Occipital lobe (tissue), 2 donors: ENCODE data around the gene PHF5A. TPM values are rescaled to one million over a fixed set of nuclear protein-coding genes. Genes with fewer than 3 reads are reported as not detected.
"Not testable (repeated sequence)": the region's sequence is repeated elsewhere in the genome, so short reads cannot be mapped to it uniquely, and the experiment has no call there.

Source experiments
- DNase-seq: peaks from one replicate; lab custom pipeline; 2025; lab: John Stamatoyannopoulos, UW
- total RNA-seq: library from RNA; depleted of rRNA; stranded (reverse); fragments of >200 nt; gene quantifications from one replicate; pipeline ENCODE4 v1.2.3, GENCODE V29; 2014

PHF5A gene
- total RNA-seq, 1 donor from 2014 or later, result 35.7 TPM

GRCh38 chr22:41447435-41448188 lies 20.9 kb downstream of the PHF5A start:
- peak; percentile 77 for DNase-seq

GRCh38 chr22:41446639-41447434 lies 21.7 kb downstream of the PHF5A start, which contains the start of gene TOB2:
Gene TOB2, minus strand, starts transcription at chr22:41446801. Its CDS starts 9,456 bp downstream, at chr22:41437345.
- DNase-seq, result peak; percentile 92

DNA sequence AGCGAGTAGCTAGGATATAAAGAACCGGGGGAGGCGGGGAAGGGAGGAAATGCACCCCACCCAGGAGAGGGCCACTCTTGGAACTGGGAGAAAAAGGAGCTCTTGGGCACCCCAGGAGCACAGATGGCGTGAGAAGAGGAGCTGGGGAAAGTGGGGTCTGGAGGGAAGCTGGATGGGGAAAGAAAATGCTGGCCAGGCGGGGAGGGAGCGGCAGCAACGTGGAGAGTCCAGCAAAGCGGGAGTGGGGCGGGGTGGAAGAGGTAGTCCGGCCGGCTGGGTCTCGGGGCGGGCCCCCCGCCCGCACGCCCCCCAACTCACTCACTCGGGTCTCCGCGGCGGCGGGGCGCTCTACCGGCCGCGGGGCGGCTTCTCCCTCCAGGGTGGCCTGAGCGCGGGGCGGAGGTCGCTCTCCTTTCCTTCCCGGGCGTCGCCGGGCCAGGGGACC lies 22.4 kb downstream of the PHF5A start:
- no peak for DNase-seq

GRCh38 chr22:41445129-41446056 lies 23.1 kb downstream of the PHF5A start:
- no peak for DNase-seq

GRCh38 chr22:41444360-41445128 lies 23.9 kb downstream of the PHF5A start:
- DNase-seq, result peak; percentile 84

DNA sequence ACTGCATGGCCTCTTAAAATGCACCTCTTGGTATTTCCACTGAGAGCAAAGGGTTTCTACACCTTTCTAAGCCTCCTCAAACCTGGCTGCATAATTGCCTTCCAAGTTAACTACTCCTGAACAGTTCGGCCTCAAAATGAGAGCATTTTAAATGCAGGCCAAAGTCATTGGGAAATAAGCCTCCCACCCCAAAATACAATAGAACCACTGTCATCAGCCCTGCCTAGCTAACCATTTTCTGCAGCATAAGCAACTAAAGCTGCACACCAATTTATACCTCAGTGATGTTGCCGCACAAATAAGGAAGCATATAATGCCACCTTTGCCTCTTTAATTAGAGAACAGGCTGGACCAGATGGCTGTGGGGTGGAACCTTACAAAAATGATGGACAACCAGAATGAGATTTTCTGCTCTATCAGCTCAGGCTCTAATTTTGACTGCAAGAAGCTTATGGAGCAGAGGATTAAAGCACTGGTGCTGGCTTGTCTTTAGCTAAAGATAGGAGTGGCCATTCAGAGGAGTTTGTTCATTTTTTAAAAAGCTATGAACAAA lies 26.2 kb downstream of the PHF5A start:
- DNase-seq, result no peak

GRCh38 chr22:41440511-41440910 lies 28.0 kb downstream of the PHF5A start:
- DNase-seq, result not testable (repeated sequence)

DNA sequence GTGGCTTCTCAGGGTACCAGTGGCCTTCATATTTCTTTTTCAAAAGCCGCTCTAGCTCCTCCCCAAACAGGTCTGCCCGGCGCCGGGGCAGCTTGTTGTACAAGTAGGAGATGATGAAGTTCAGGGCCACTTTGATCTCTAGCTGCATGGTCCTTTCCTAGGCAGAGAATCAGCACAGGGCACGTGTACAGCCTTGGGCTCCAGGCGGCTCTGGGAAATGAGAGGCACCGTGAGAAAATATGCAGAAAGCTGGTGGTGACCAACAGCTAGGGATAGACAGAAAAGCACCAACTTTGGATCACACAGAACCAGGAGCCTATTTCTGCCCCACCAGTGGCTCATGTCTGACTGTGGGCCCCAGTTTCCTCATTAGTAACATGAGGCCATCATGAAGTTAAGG lies 31.3 kb downstream of the PHF5A start:
- DNase-seq, result no peak

DNA sequence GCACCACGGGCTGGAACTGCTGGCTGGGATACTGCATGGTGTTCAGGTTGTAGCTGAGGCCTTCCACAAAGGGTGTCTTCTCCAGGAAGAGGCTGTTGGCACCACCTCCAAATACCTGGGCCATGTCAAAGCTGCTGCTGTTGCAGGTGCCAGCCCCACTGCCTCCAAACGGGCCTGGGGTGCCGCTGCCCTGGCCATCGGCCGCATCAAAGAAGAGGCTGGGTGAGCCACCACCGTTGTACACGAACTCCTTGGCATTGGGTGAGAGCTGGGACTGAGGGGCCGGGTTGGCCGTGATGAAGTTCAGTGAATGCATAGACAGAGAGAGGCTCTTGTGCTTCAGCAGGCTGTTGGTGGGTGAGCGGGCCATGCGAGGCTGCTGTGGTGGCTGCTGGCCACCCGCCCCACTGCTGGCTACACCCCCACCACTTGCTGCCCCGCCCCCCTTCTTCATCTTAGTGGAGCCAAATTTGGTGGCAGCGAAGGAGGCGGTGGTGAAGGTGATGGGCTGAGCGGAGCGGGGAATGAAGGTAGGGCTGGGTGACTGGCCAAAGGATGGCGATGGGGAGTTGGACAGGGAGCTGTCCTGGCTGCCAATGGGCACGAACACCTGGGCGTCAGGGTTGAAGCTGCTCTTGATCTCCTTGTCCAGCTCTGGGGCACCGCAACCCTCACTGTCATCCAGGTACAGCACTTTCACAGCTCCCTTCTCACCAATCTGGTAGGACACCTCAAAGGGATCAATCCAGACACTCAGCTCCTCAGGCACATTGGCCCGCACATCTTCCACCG lies 32.0 kb downstream of the PHF5A start:
- no peak for DNase-seq

DNA sequence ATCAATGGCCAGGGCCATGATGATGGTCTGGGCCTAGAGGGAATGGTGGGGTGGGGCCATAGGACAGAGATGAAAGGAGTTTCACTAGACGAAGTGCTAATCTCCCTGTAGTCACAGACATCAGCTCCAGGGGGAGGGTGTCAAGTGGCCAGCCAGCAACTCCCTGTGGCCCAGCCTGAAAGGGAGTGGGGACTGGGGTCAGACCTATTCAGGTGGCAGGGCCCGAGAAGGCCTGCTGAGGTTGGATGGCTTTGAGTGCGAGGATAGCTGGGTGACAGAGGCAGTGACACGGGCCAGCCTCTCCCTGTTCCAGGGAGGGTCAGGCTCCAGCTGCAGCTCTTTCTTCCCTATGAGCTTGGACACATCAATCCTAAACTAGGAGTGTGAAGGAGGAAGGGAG lies 32.9 kb downstream of the PHF5A start:
- DNase-seq, result no peak

GRCh38 chr22:41434361-41435003 lies 34.0 kb downstream of the PHF5A start:
- not testable (repeated sequence) for DNase-seq

DNA sequence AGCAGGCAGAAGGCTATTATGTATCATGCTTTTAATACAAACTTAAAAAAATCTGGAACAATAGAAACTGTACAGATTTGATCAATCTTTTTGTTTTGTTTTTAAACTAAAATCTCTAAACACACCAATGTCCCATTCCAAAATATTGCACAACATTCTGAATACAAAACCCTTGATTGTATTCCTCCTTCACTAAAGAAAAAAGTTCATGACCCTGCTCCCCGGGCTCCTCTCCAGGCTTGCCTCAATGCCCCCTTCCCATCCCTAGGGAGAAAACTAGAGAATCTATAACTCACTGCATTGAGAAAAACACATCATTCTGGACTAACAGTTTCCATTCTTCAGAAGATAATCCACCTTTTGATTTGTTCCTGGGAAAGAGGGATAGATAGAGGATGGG lies 35.0 kb downstream of the PHF5A start:
- not testable (repeated sequence) for DNase-seq

DNA sequence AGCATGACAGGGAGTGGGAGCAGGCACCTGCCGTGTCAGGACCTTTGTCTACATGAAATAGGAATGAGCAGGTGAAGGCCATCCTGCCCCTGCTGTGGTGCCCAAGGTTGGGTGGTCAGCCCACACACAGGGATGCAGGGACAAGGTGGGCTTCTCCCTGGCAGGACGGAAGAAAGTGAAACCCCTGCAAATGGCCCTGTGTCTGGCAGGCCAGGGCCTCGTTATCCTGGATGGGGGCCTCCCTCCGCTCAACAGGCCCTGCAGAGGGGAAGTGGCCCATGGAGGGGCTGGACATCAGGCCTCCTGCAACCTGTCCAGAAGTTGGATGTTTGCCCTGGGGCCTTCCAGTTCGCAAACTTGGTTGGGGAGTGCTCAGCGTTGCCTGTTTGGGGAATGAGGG lies 36.8 kb downstream of the PHF5A start:
- no peak for DNase-seq

DNA sequence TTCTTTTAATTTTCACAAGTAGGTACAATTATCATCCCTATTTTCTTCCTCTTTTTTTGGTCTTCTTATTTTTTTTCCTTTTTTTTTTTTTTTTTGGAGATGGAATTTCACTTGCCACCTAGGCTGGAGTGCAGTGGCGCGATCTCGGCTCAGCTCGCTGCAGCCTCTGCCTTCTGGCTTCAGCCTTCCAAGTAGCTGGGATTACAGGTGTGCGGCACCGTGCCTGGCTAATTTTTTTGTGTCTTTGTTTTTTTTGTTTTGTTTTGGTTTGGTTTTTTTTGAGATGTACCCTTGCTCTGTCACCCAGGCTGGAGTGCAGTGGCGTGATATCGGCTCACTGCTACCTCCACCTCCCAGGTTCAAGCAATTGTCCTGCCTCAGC lies 38.5 kb downstream of the PHF5A start:
- DNase-seq, result no peak

GRCh38 chr22:41429232-41429950 lies 39.1 kb downstream of the PHF5A start:
- no peak for DNase-seq

DNA sequence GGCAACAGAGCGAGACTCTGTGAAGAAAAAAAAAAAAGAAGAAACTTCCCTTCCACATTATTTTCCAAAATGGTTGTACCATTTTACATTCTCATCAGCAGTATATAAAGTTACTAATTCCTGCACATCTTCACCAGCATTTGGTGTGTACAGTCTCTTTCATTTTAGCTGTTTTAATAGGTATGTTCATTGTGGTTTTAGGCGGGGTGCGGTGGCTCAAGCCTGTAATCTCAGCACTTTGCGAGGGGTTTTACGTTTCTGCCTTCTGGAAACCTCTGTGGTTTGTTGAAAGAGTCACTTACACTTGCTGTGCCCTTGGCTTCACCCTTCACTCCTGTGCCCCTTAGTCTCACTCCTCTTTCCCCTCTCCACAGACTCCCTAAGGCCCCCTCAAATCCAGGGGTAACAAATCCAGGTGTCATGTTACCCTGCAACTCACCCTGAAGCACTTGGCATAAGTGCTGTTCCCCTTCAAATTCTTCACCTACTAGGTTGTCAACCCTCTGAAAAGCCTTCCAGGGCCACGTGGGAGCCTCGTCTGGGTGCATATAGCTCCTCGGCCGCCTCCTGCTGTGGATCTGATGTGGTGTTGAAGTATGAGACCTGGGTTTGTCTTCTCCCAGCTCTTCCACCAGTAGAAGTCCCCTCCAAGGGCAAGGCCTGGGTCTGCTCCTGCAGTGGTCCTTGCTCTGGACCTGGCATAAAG lies 42.7 kb downstream of the PHF5A start:
- DNase-seq, result no peak

GRCh38 chr22:41418717-41419116 lies 49.8 kb downstream of the PHF5A start:
- DNase-seq, result no peak
